AG08395 (cell line): Measurements from ENCODE around the gene ANO6.
"Not testable (repeated sequence)": the region's sequence is repeated elsewhere in the genome, so short reads cannot be mapped to it uniquely, and the experiment has no call there.

Experiments
- DNase-seq: peaks from one replicate; pipeline ENCODE4 v3.0.0; 2012; ENCODE audit warnings: mixed read lengths, low spot score

Gene ANO6

GRCh38 chr12:45312012-45312411 is 96.1 kb downstream of the ANO6 start:
- DNase-seq, result no peak

GRCh38 chr12:45314770-45315169 is 98.9 kb downstream of the ANO6 start:
- no peak for DNase-seq

DNA sequence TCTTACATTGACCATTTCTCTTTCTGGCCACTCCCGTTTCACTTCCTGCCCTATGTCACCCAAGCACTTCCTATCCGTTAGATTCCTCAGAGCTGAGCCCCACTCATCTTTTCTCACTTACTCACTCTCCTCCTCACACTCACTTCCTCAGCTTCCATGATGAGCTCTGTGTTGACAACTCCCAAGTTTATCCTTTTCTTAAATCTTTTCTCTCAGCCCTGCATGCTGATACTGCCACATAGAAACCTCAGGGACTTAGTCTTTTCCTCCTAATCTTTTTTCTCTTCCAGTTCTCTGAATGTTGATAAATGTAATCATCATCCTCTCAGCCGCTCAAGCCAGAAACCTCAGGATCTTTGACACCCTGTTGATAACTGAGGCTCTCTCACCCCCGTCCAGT is 99.6 kb downstream of the ANO6 start:
- no peak for DNase-seq

DNA sequence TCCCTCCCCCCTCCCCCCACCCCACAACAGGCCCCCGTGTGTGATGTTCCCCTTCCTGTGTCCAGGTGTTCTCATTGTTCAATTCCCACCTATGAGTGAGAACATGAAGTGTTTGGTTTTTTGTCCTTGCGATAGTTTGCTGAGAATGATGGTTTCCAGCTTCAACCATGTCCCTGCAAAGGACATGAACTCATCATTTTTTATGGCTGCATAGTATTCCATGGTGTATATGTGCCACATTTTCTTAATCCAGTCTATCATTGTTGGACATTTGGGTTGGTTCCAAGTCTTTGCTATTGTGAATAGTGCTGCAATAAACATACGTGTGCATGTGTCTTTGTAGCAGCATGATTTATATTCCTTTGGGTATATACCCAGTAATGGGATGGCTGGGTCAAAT is 101.4 kb downstream of the ANO6 start:
- DNase-seq, result not testable (repeated sequence)

- DNase-seq, result no peak
These were observed 106.9 kb downstream of the ANO6 start for GRCh38 chr12:45322810-45323209.

- DNase-seq, result no peak
These were observed 108.5 kb downstream of the ANO6 start for GRCh38 chr12:45324391-45324790.

DNA sequence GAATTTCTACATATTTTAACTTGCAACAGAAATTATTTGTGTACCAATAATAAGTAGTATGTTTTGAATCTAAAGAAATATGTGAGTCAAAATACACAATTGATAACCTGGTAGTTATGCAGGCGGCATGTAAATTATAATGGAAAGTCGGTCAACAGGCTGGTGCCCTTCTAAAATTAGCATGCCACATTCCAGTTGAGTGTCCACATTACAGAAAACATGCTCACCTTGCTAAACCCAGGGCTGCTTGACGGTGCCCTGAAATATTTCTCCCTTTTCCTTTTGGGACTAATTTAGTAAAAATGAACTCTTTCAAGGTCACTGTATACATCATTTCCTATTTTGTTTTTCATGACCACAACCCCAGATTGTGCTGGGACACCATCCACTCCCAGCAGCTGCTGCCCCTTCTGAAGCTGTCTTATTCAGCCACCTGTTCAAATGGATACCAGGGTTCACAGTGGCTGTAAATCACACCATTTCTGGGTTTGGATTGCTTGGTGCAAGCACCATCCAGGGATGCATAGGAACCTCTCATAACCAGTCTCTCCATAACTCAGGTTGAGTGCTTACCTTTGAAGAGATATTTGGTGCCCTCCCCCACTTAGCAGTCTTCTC is 110.6 kb downstream of the ANO6 start:
- no peak for DNase-seq

- peak; percentile 9 for DNase-seq
These were observed 112.0 kb downstream of the ANO6 start for GRCh38 chr12:45327823-45328383.

- DNase-seq, result no peak
These were observed 113.3 kb downstream of the ANO6 start for GRCh38 chr12:45329238-45329637.

DNA sequence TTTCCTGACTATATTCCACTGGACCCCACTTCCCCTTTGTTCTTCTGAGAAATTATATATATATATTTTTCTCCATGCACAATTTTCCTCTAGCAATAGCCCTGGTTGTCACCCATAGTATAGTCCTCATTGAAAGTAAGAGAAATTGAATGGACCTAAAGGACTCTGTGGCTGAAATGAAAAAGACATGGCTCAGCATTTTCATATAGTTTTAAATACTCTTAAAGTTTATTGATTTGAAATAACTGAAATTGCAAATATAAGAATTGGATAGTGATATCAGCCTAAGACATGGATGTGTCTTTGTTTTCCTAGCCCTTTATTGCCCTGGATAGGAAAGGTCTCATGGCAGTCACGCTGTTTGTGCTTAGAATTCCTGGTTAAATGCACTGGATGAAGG is 113.8 kb downstream of the ANO6 start:
- DNase-seq, result no peak

DNA sequence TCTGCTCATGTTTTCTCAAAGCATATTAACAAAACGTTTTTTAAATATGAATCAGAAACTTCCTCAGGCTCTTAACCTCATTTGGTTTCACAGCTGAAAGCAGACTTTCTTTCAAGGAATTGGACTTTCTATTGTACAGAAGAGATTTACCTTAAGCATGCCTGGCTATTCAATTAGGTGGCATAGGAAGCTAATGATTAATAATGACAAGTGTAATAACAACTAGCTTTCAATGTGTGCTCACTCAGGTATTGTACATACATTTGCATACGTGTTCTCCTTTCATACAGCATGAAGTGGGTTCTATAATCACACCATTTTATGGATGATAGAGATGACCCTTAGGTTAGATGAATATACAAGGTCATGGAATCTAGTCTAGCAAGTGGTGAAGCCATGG is 115.7 kb downstream of the ANO6 start:
- DNase-seq, result no peak

DNA sequence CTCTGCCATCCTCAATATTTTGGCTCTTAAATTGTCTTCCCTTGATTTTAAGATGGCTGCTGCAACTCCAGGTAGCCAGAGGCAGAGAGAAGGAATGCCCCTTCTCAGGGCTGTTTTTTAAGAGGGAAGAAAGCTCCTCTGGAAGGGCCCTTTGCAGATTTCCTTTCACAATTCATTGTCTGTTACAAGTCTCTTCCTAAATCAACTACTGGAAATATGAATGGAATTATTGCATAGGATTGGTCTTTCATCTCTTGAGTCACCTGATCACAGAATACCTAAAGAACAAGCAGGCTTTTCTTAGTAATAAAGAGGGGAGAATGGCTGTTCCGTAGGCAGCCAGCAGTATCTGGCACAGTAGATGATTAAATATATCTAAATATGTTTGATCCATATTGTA is 118.5 kb downstream of the ANO6 start:
- no peak for DNase-seq

DNA sequence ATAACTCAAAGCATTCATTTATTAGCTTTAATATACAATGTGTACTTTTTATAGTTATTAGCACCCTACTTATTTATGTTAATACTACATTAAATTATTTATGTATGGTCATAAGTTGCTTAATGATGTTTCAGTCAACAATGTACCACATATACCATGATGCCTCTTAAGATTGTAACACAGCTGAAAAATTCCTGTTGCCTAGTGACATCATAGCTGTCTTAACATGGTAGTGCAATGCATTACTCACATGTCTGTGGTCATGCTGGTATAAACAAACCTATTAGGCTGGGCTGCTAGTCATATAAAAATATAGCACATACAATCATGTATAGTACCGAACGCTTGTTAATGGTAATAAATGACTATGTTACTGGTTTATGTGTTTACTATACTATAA is 120.4 kb downstream of the ANO6 start:
- DNase-seq, result peak; percentile 25

- DNase-seq, result peak; percentile 36
These were observed 121.1 kb downstream of the ANO6 start for GRCh38 chr12:45336762-45337596.

- DNase-seq, result no peak
These were observed 121.9 kb downstream of the ANO6 start for GRCh38 chr12:45337835-45338234.

DNA sequence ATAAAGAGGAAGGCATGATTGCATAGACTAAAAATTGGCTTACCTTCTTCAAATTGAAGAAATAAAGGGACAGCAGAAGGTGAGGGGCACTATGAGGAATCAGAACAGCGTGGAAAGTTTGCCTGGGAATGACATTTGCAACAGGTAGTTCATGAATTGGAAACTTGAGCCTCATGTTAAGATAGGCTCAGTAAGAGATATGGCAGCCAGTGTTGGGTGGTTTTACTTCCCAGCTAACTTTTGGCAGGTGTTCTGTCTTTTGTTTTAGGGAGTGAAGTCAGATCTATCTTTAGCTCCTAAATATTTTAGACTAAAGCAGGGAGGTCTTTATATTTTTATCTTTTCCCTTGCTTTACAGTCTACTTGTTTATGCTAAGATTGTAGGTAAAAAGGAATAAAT is 122.4 kb downstream of the ANO6 start:
- DNase-seq, result no peak

GRCh38 chr12:45339035-45339434 is 123.1 kb downstream of the ANO6 start:
- no peak for DNase-seq

- DNase-seq, result no peak
These were observed 126.3 kb downstream of the ANO6 start for GRCh38 chr12:45342171-45342570.

DNA sequence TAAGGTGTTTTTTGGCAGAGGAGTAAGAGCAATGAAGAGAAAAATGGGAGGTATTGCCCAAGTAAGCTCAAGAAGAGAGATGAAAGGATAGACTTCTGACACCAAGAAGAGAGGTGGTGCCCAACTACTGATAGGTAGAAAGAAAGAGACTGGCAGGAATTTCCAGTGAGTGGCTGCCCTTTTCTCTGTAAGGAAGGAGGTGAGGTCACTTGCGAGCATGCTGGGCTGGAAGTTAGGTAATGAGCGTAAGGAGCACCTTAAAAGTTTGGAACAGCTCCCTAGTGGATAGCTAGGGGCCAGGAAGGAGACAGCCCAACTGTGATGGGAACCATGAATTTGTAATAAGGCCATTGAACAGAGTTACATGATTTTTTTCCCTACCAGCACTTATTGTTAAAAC is 127.0 kb downstream of the ANO6 start:
- no peak for DNase-seq

GRCh38 chr12:45343269-45344051 is 127.6 kb downstream of the ANO6 start:
- DNase-seq, result peak; percentile 83

- no peak for DNase-seq
These were observed 132.4 kb downstream of the ANO6 start for GRCh38 chr12:45348311-45348710.

- no peak for DNase-seq
These were observed 133.1 kb downstream of the ANO6 start for GRCh38 chr12:45348986-45349385.

DNA sequence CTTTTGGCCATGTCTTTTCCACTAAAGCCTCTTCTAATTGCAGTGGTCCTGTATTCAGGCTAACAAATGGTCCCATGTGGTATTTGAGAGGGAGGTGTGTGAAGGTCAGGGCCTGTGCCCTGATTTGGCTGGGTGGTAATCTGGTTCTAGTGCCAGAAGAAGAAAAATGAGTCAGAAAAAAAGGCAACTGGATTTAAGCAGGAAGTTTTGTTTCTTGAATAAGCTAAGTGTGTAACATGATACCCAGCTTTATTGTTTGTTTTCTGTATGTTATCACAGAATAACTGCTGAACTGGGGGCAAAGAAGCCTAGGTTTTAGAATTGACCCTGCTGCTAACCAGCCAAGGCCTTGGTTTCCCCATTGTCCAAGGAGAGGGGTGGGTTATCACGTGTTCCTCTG is 134.0 kb downstream of the ANO6 start:
- no peak for DNase-seq
